ENCODE data around the gene PID1.

- TF ChIP-seq EZH2 (IDR thresholded peaks at IDR 0.05; ENCODE audit: low read depth) (no peak), CTCF (conservative IDR thresholded peaks at IDR 0.05) (no peak)
Observed at GRCh38 chr2:229009816-229010215, 261.3 kb downstream of the PID1 start.

Data from PC-9 (cell line).